ENCODE measurements around the gene SPTBN5. TPM values are rescaled to one million over a fixed set of nuclear protein-coding genes. Genes with fewer than 3 reads are reported as not detected.

The SPTBN5 gene
- total and polyA plus RNA-seq, 10 of the 15 experiments (the other 5 are each of a cell fraction or from before 2014, with no cell fraction given), result under 0.01 to 0.18 (median 0.04) TPM; not detected in 4

DNA sequence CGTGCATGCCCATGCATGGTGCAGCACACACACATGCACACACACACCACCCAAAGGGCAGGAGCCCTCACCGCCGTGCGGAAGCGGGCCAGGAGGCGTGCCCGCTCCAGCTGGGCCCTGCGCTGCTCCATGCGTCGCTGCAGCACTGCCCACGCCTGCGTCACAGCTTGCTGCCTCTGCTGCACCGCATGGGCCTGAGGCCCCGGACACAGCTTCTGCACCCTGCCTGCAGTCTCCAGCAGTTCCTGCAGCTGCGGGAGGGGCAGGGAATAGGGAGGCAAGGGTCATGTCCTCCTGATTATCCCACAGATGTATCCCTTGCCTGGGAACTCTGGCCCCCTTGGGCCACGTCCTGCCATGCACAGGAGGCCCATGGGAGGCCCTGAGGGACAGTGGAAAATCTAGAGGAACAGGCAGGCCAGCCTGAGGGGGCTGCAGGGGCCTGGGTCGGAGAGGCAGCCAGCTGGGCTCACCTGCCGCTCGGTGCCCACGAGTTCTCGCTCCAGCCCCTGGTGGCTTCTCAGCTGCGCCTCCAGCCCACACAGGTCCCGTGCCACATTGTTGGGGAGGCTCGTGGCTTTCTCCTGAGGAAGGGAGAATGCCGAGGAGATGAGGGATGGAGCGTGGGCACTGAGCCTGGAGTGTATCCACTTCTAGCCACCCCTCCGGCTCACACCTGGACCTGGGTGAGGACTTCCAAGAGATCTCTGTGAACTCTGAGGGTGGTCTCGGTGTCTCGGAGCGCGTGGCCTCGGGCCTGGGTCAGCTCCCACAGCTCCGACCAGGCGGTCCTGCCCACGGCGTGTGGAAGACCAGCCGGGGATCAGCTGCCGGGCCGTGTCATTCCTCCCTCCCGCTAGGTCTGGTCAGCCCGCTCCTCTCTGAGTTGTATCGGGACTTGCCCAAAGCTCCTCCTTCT is 23.8 kb downstream of the SPTBN5 start (continued):
- no peak for TF ChIP-seq SIX5 (IDR thresholded peaks at IDR 0.05; ENCODE audit: low read depth, low read length, severe bottlenecking)
- TF ChIP-seq, protein P1, sequence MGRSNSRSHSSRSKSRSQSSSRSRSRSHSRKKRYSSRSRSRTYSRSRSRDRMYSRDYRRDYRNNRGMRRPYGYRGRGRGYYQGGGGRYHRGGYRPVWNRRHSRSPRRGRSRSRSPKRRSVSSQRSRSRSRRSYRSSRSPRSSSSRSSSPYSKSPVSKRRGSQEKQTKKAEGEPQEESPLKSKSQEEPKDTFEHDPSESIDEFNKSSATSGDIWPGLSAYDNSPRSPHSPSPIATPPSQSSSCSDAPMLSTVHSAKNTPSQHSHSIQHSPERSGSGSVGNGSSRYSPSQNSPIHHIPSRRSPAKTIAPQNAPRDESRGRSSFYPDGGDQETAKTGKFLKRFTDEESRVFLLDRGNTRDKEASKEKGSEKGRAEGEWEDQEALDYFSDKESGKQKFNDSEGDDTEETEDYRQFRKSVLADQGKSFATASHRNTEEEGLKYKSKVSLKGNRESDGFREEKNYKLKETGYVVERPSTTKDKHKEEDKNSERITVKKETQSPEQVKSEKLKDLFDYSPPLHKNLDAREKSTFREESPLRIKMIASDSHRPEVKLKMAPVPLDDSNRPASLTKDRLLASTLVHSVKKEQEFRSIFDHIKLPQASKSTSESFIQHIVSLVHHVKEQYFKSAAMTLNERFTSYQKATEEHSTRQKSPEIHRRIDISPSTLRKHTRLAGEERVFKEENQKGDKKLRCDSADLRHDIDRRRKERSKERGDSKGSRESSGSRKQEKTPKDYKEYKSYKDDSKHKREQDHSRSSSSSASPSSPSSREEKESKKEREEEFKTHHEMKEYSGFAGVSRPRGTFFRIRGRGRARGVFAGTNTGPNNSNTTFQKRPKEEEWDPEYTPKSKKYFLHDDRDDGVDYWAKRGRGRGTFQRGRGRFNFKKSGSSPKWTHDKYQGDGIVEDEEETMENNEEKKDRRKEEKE (IDR thresholded peaks at IDR 0.05), result no peak
- TF ChIP-seq ETV6 (conservative IDR thresholded peaks at IDR 0.05 in 1 of 2, IDR thresholded peaks at IDR 0.05 in 1 of 2; ENCODE audit: borderline replicate concordance in 1 of 2, low read depth in 1 of 2), result no peak
- TF ChIP-seq, protein P2, sequence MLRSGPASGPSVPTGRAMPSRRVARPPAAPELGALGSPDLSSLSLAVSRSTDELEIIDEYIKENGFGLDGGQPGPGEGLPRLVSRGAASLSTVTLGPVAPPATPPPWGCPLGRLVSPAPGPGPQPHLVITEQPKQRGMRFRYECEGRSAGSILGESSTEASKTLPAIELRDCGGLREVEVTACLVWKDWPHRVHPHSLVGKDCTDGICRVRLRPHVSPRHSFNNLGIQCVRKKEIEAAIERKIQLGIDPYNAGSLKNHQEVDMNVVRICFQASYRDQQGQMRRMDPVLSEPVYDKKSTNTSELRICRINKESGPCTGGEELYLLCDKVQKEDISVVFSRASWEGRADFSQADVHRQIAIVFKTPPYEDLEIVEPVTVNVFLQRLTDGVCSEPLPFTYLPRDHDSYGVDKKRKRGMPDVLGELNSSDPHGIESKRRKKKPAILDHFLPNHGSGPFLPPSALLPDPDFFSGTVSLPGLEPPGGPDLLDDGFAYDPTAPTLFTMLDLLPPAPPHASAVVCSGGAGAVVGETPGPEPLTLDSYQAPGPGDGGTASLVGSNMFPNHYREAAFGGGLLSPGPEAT (IDR thresholded peaks at IDR 0.05; ENCODE audit: low read depth), result no peak
- TF ChIP-seq CHD2 (IDR thresholded peaks at IDR 0.05; ENCODE audit: borderline replicate concordance, low read depth, low read length), result no peak
- no peak for TF ChIP-seq SP1 (IDR thresholded peaks at IDR 0.05; ENCODE audit: low read depth, low read length)
- no peak for TF ChIP-seq TARDBP (IDR thresholded peaks at IDR 0.05; ENCODE audit: borderline replicate concordance)

All from GM12878 (cell line).